MCF 10A (cell line): ENCODE data around the gene CEP131. TPM values are rescaled to one million over a fixed set of nuclear protein-coding genes. Genes with fewer than 3 reads are reported as not detected.

Source experiments
- BruUV-seq: library from RNA; stranded (reverse); fragments of 400-500 nt; replicated peaks from 2 replicates; lab custom pipeline; 2021; lab: Mats Ljungman, UMichigan
- CTCF ChIA-PET: fragments of 300-600 bp; sonication (Branson Sonifier 250); formaldehyde crosslinking; extraction: SDS; loops from one replicate; lab custom pipeline; 2021; ENCODE audit warnings: antibody characterized with exemption, inconsistent platforms; lab: Yijun Ruan, JAX
- POLR2A ChIA-PET: fragments of 300-600, 350-650 bp; sonication (Branson Sonifier 250); formaldehyde crosslinking; extraction: SDS; loops from one replicate; lab custom pipeline; 2020; ENCODE audit warnings: antibody characterized with exemption, inconsistent platforms; lab: Yijun Ruan, JAX
- DNase-seq: peaks from one replicate; pipeline ENCODE4 v3.0.0-alpha.2; 2018; ENCODE audit not compliant: unreplicated experiment
- H3K27ac Mint-ChIP-seq: one replicate; pipeline ENCODE4 v1.8.0; 2022; ENCODE audit warnings: mild to moderate bottlenecking, low read depth, mixed read lengths; ENCODE audit not compliant: unreplicated experiment
- H3K27me3 Mint-ChIP-seq: one replicate; pipeline ENCODE4 v1.8.0; 2022; ENCODE audit warnings: mixed read lengths; ENCODE audit not compliant: insufficient read depth, unreplicated experiment
- H3K36me3 Mint-ChIP-seq: one replicate; pipeline ENCODE4 v1.8.0; 2022; ENCODE audit warnings: mild to moderate bottlenecking, moderate library complexity, mixed read lengths; ENCODE audit not compliant: insufficient read depth, unreplicated experiment
- H3K4me1 Mint-ChIP-seq: one replicate; pipeline ENCODE4 v1.8.0; 2022; ENCODE audit warnings: mixed read lengths; ENCODE audit not compliant: insufficient read depth, unreplicated experiment
- H3K4me3 Mint-ChIP-seq: one replicate; pipeline ENCODE4 v1.8.0; 2022; ENCODE audit warnings: mild to moderate bottlenecking, moderate library complexity, mixed read lengths; ENCODE audit not compliant: unreplicated experiment
- H3K9me3 Mint-ChIP-seq: one replicate; pipeline ENCODE4 v1.8.0; 2022; ENCODE audit warnings: mixed read lengths; ENCODE audit not compliant: unreplicated experiment
- intact Hi-C: fragments of 100-400 bp; cut with micrococcal nuclease; formaldehyde crosslinking; loops from 2 replicates; pipeline ENCODE4 v1.14.1; 2022
- total RNA-seq: library from RNA; stranded (reverse); gene quantifications from 2 replicates; pipeline ENCODE4 v1.2.3, GENCODE V29; 2022
- TF ChIP-seq, protein P1 (sequence below): fragments of 200-600 bp; IDR thresholded peaks from one replicate; pipeline ENCODE4 v1.8.0; 2022; ENCODE audit warnings: antibody characterized with exemption, mild to moderate bottlenecking; ENCODE audit not compliant: unreplicated experiment

The CEP131 gene
- total RNA-seq, 1 experiment from 2014 or later = 9.5 TPM

DNA sequence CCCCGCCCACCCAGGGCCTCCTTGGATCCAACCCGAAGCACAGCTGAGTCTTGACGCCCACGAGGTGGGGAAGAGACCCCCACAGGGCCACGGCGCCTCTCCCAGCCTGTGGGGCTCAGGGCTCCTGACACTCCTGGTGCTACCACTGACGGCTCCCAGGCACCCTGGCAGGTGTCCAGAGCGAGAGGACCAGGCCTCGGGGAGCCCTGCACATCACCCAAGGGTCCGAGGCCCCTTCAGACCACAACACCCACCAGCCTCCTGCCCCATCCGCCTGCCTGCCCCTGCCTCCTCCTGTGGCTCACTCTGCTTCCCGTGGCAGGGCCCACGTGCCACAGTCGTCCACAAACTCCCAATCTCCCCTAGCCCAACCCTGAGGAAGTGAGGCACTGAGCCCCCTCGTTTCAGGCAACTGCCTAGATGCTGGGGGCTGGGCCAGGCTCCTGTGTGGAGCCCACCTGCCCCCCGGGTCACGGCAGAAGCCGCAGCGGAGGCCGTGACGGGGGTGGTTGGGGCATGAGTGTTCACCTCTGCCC, 28.5 kb downstream of the CEP131 start:
- ChIA-PET POLR2A (no interaction called here), CTCF (interaction anchor here (1.1 kb wide), 1 partner anchor 51 kb away, joined by 4 read pairs; no protein-coding TSS in a partner anchor)
- no TSS peak for BruUV-seq
- intact Hi-C loops = no loop called here
- Mint-ChIP-seq H3K9me3 (no peaks in the 10 kb centered on the region), H3K4me1 (no peaks in the 10 kb centered on the region), H3K4me3 (no peak overlapping the region), H3K36me3 (peaks cover 12% of the 10 kb centered on the region), H3K27me3 (no peaks in the 10 kb centered on the region), H3K27ac (no peak overlapping the region)
- TF ChIP-seq, protein P1, sequence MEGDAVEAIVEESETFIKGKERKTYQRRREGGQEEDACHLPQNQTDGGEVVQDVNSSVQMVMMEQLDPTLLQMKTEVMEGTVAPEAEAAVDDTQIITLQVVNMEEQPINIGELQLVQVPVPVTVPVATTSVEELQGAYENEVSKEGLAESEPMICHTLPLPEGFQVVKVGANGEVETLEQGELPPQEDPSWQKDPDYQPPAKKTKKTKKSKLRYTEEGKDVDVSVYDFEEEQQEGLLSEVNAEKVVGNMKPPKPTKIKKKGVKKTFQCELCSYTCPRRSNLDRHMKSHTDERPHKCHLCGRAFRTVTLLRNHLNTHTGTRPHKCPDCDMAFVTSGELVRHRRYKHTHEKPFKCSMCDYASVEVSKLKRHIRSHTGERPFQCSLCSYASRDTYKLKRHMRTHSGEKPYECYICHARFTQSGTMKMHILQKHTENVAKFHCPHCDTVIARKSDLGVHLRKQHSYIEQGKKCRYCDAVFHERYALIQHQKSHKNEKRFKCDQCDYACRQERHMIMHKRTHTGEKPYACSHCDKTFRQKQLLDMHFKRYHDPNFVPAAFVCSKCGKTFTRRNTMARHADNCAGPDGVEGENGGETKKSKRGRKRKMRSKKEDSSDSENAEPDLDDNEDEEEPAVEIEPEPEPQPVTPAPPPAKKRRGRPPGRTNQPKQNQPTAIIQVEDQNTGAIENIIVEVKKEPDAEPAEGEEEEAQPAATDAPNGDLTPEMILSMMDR = no peak
- no peak for DNase-seq

- no peak for DNase-seq
- intact Hi-C loops = no loop called here
- Mint-ChIP-seq H3K27me3 (no peaks in the 10 kb centered on the region), H3K36me3 (peaks cover 8% of the 10 kb centered on the region), H3K27ac (no peak overlapping the region), H3K4me3 (no peak overlapping the region), H3K4me1 (no peaks in the 10 kb centered on the region), H3K9me3 (no peaks in the 10 kb centered on the region)
- ChIA-PET CTCF (interaction anchor here (1.1 kb wide), 1 partner anchor 51 kb away, joined by 4 read pairs; no protein-coding TSS in a partner anchor), POLR2A (interaction anchor here (0.7 kb wide), 1 partner anchor 776 kb away, joined by 3 read pairs; no protein-coding TSS in a partner anchor)
- TF ChIP-seq, protein P1 = no peak
- BruUV-seq = no TSS peak
Observed at GRCh38 chr17:81193470-81194224, 29.1 kb downstream of the CEP131 start.

DNA sequence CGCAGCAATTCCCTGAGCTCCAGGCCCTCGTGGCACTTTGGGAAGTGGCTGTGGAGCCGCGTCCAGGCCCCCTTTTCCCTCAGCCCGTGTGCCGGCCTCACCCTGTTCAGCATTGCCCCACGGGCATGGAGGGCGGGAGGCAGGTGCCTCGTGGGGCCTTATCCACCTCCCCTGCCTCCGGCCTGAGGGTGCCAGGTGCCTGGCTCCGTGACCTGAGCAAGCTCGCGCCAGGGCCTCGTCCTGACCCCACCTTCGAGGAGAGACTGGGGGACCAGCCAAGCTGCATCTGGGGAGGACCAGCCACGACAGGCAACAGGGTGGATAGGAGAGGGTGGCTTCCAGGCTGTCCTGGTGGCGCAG, 29.7 kb downstream of the CEP131 start:
- ChIA-PET CTCF (no interaction called here), POLR2A (interaction anchor here (0.7 kb wide), 1 partner anchor 775 kb away, joined by 3 read pairs; no protein-coding TSS in a partner anchor)
- intact Hi-C loops = no loop called here
- no peaks in the 10 kb centered on the region for H3K27me3 Mint-ChIP-seq
- BruUV-seq = no TSS peak
- no peaks in the 10 kb centered on the region for H3K4me1 Mint-ChIP-seq
- no peak overlapping the region for H3K4me3 Mint-ChIP-seq
- H3K9me3 Mint-ChIP-seq = no peaks in the 10 kb centered on the region
- no peak for DNase-seq
- H3K27ac Mint-ChIP-seq = no peak overlapping the region
- TF ChIP-seq, protein P1 = no peak
- peaks cover 5% of the 10 kb centered on the region for H3K36me3 Mint-ChIP-seq

GRCh38 chr17:81192386-81193050, 30.2 kb downstream of the CEP131 start:
- POLR2A ChIA-PET = interaction anchor here (0.7 kb wide), 1 partner anchor 775 kb away, joined by 3 read pairs; no protein-coding TSS in a partner anchor
- CTCF ChIA-PET = no interaction called here

More at GRCh38 chr17:81192386-81193050, 30.2 kb downstream of the CEP131 start:
- TF ChIP-seq, protein P1 = no peak
- Mint-ChIP-seq H3K4me3 (no peak overlapping the region), H3K9me3 (no peaks in the 10 kb centered on the region), H3K27ac (no peak overlapping the region), H3K27me3 (no peaks in the 10 kb centered on the region), H3K4me1 (no peaks in the 10 kb centered on the region), H3K36me3 (peaks cover 5% of the 10 kb centered on the region)
- DNase-seq = no peak
- intact Hi-C loops = no loop called here
- no TSS peak for BruUV-seq
